NCI-H748 (cell line): Measurements from ENCODE around the gene HPS3.
"Not testable (repeated sequence)": the region's sequence is repeated elsewhere in the genome, so short reads cannot be mapped to it uniquely, and the experiment has no call there.

Experiments used
- DNase-seq: peaks from one replicate; lab custom pipeline; 2025; ENCODE audit not compliant: unreplicated experiment; lab: John Stamatoyannopoulos, UW

The HPS3 gene

GRCh38 chr3:149129326-149130205 lies at the start of gene HPS3:
HPS3 (plus strand) TSS chr3:149129638; CDS start chr3:149129724, 86 bp downstream.
- DNase-seq: peak; percentile 93

- DNase-seq: no peak
These were observed 49.3 kb upstream of the HPS3 start for GRCh38 chr3:149080011-149080698.

- no peak for DNase-seq
These were observed 48.7 kb upstream of the HPS3 start for GRCh38 chr3:149080699-149081091.

- no peak for DNase-seq
These were observed 47.7 kb upstream of the HPS3 start for GRCh38 chr3:149081772-149082171.

GRCh38 chr3:149085828-149086231 lies 43.6 kb upstream of the HPS3 start:
- no peak for DNase-seq

GRCh38 chr3:149086232-149086988 lies 43.0 kb upstream of the HPS3 start, which contains the start of gene HLTF:
HLTF (minus strand) TSS chr3:149086533; CDS start chr3:149086336, 197 bp downstream.
- DNase-seq: peak; percentile 96

- no peak for DNase-seq
These were observed 42.2 kb upstream of the HPS3 start for GRCh38 chr3:149087208-149087607.

GRCh38 chr3:149089395-149089794 lies 40.0 kb upstream of the HPS3 start:
- no peak for DNase-seq

GRCh38 chr3:149090461-149090860 lies 39.0 kb upstream of the HPS3 start:
- DNase-seq: no peak

GRCh38 chr3:149090907-149091306 lies 38.5 kb upstream of the HPS3 start:
- no peak for DNase-seq

GRCh38 chr3:149091983-149092382 lies 37.5 kb upstream of the HPS3 start:
- no peak for DNase-seq

- no peak for DNase-seq
These were observed 34.0 kb upstream of the HPS3 start for GRCh38 chr3:149095487-149095886.

- not testable (repeated sequence) for DNase-seq
These were observed 31.5 kb upstream of the HPS3 start for GRCh38 chr3:149097987-149098386.

GRCh38 chr3:149101154-149101553 lies 28.3 kb upstream of the HPS3 start:
- no peak for DNase-seq

- no peak for DNase-seq
These were observed 27.8 kb upstream of the HPS3 start for GRCh38 chr3:149101641-149102040.

- DNase-seq: no peak
These were observed 25.0 kb upstream of the HPS3 start for GRCh38 chr3:149104484-149104883.

GRCh38 chr3:149114458-149114857 lies 15.0 kb upstream of the HPS3 start:
- DNase-seq: no peak

GRCh38 chr3:149115114-149115513 lies 14.3 kb upstream of the HPS3 start:
- DNase-seq: no peak

- no peak for DNase-seq
These were observed 10.7 kb upstream of the HPS3 start for GRCh38 chr3:149118724-149119123.

- DNase-seq: no peak
These were observed 10.0 kb upstream of the HPS3 start for GRCh38 chr3:149119466-149119865.
